Kidney (tissue), 14 donors: ENCODE measurements around the gene COG4. TPM values are rescaled to one million over a fixed set of nuclear protein-coding genes. Genes with fewer than 3 reads are reported as not detected.
A peak's percentile ranks its signal among the peaks of the same experiment; 100 is the strongest.

Source experiments
- DNase-seq, 5 donors: peaks; one replicate each; pipeline ENCODE4 v3.0.0-alpha.2; 2013 to 2020
- FAIRE-seq: peaks from 2 replicates; lab custom pipeline; 2012; peaks lifted over from hg19 to GRCh38; lab: Jason Lieb, UNC
- H3K27ac ChIP-seq, 2 donors: one replicate each; pipeline ENCODE4 v1.7.0; 2013; ENCODE audit warnings: low read depth in 2 of 2, low read length in 2 of 2, inconsistent platforms in 1 of 2
- H3K27me3 ChIP-seq: one replicate; pipeline ENCODE4 v1.7.1; 2013; ENCODE audit warnings: low read length, inconsistent platforms; ENCODE audit not compliant: control insufficient read depth, insufficient read depth
- H3K36me3 ChIP-seq, 3 donors: one replicate each; pipeline versions ENCODE4 v1.7.0 to v1.7.1; 2013; ENCODE audit warnings: low read length in 3 of 3, control low read depth in 1 of 3, inconsistent platforms in 1 of 3; ENCODE audit not compliant: insufficient read depth in 3 of 3, control insufficient read depth in 2 of 3
- H3K4me1 ChIP-seq, 3 donors: one replicate each; pipeline versions ENCODE4 v1.7.0 to v1.7.1; 2013; ENCODE audit warnings: low read length in 3 of 3, inconsistent platforms in 1 of 3, low read depth in 1 of 3; ENCODE audit not compliant: control insufficient read depth in 2 of 3, insufficient read depth in 2 of 3
- H3K4me3 ChIP-seq, 3 donors: one replicate each; pipeline versions ENCODE4 v1.7.0 to v1.8.1; 2013; ENCODE audit warnings: low read length in 3 of 3, control low read depth in 1 of 3, inconsistent platforms in 1 of 3
- H3K9ac ChIP-seq, 3 donors: one replicate each; pipeline versions ENCODE4 v1.7.0 to v1.7.1; 2013; ENCODE audit warnings: low read length in 3 of 3, control low read depth in 1 of 3, inconsistent platforms in 1 of 3
- H3K9me3 ChIP-seq, 3 donors: one replicate each; pipeline versions ENCODE4 v1.7.0 to v1.7.1; 2013; ENCODE audit warnings: low read length in 3 of 3, control low read depth in 1 of 3, inconsistent platforms in 1 of 3; ENCODE audit not compliant: control insufficient read depth in 2 of 3, insufficient read depth in 1 of 3
- CTCF ChIP-seq: IDR thresholded peaks from 3 replicates; pipeline ENCODE4 v1.5.1; 2012; ENCODE audit warnings: mild to moderate bottlenecking, moderate library complexity, borderline replicate concordance; ENCODE audit not compliant: insufficient read depth; ENCODE audit errors: extremely low read depth
- intact Hi-C: fragments of 100-400 bp; cut with DNase I; formaldehyde crosslinking; loops from one replicate; pipeline ENCODE4 v1.11.1; 2022
- polyA plus RNA-seq: library from polyadenylated mRNA; stranded (reverse); fragments of 350-450 nt; fragmentation: Illumina TruSeq; extraction: RNeasy Lipid Tissue Mini Kit (QIAGEN cat#74804); gene quantifications from one replicate; pipeline ENCODE4 v1.2.3, GENCODE V29; 2014; ENCODE audit warnings: low read depth, low replicate concordance; ENCODE audit not compliant: insufficient read depth
- total RNA-seq: library from RNA; stranded (reverse); fragmentation: NEBNext Ultra II Directional; extraction: Animal tissue kit (Norgen Biotek cat#: 25700); gene quantifications from one replicate; pipeline ENCODE4 v1.2.1, GENCODE V29; 2021
- donor health status: control.
- donor health status: control.
- donor health status: control.
- donor health status: control.
- donor health status: control.
- donor health status: DM: yes; HTN: yes; CAD: no.
- donor health status: Normal renal cell carcinoma (clear cell type).

The COG4 gene
- total and polyA plus RNA-seq, 2 donors from 2014 or later, result 42.9 to 69.7 TPM

- Histone ChIP-seq H3K9ac (no peak overlapping the region), H3K27me3 (no peaks in the 10 kb centered on the region), H3K27ac (no peak overlapping the region), H3K9me3 (no peaks in the 10 kb centered on the region), H3K36me3 (no peaks in the 10 kb centered on the region), H3K4me3 (no peak overlapping the region), H3K4me1 (peaks cover 0 to 11% (median 5%) of the 10 kb centered on the region in 3 donors)
- no peak for FAIRE-seq
- TF ChIP-seq CTCF, result no peak
- intact Hi-C loops, result no loop called here
- no peak for DNase-seq
These were observed 65.7 kb downstream of the COG4 start for GRCh38 chr16:70457446-70458166.

GRCh38 chr16:70455910-70456309 is 67.4 kb downstream of the COG4 start:
- FAIRE-seq, result no peak

GRCh38 chr16:70454222-70455034 is 68.9 kb downstream of the COG4 start, which contains the start of gene FCSK:
TSS of gene FCSK (plus strand) at chr16:70454595. CDS start at chr16:70463191, 8,596 bp downstream.
- Histone ChIP-seq H3K36me3 (no peaks in the 10 kb centered on the region), H3K4me1 (peaks cover 0 to 11% (median 5%) of the 10 kb centered on the region in 3 donors), H3K9me3 (no peaks in the 10 kb centered on the region), H3K4me3 (peak within 1 kb of the TSS; percentile 82 to 89 (median 89)), H3K27ac (peak within 1 kb of the TSS; percentile 95 to 99), H3K27me3 (no peaks in the 10 kb centered on the region), H3K9ac (peak within 1 kb of the TSS; percentile 30 to 77 (median 73))
- TF ChIP-seq CTCF, result no peak
- intact Hi-C loops, result no loop called here
- DNase-seq (peak; percentile 79 to 90 (median 89)), FAIRE-seq (no peak)

More at GRCh38 chr16:70455910-70456309, 67.4 kb downstream of the COG4 start:
- Histone ChIP-seq H3K4me1 (peaks cover 0 to 11% (median 5%) of the 10 kb centered on the region in 3 donors), H3K9ac (no peak overlapping the region), H3K27me3 (no peaks in the 10 kb centered on the region), H3K27ac (no peak overlapping the region), H3K9me3 (no peaks in the 10 kb centered on the region), H3K36me3 (no peaks in the 10 kb centered on the region), H3K4me3 (no peak overlapping the region)
- intact Hi-C loops, result no loop called here
- TF ChIP-seq CTCF, result no peak
- DNase-seq, result no peak
